DND-41 (cell line): ENCODE data around the gene YPEL1.

Source experiments
- ATAC-seq: fragments of 200-7000 bp; cut with Tn5 transposase; 3 replicates; pipeline ENCODE4 v1.9.1; 2021; ENCODE audit warnings: low read depth; ENCODE audit not compliant: insufficient read depth
- DNase-seq: peaks from one replicate; pipeline ENCODE4 v3.0.0-alpha.2; 2020
- H2AFZ ChIP-seq: 2 replicates; pipeline ENCODE4 v1.6.0; 2012; ENCODE audit warnings: low read depth, low read length
- H3K27ac ChIP-seq: 2 replicates; pipeline ENCODE4 v1.5.1; 2012; ENCODE audit warnings: low read length, inconsistent platforms
- H3K27me3 ChIP-seq: fragments of 200-600 bp; sonication (generic); 2 replicates; pipeline ENCODE4 v1.6.0; 2012; ENCODE audit warnings: low read length, mild to moderate bottlenecking, inconsistent platforms; ENCODE audit not compliant: insufficient read depth, poor library complexity
- H3K36me3 ChIP-seq: 2 replicates; pipeline ENCODE4 v1.5.1; 2012; ENCODE audit warnings: low read length, inconsistent platforms; ENCODE audit not compliant: insufficient read depth
- H3K4me1 ChIP-seq: 2 replicates; pipeline ENCODE4 v1.5.1; 2012; ENCODE audit warnings: mild to moderate bottlenecking, low read length; ENCODE audit not compliant: insufficient read depth
- H3K4me2 ChIP-seq: 2 replicates; pipeline ENCODE4 v1.6.0; 2012; ENCODE audit warnings: mild to moderate bottlenecking, moderate library complexity, low read length, inconsistent platforms; ENCODE audit not compliant: insufficient read depth
- H3K4me3 ChIP-seq, 2 experiments: fragments of 200-600 bp in 1 of 2; shearing (Covaris generic) in 1 of 2; 2 replicates each; pipeline ENCODE4 v1.5.1; 2012 to 2016; ENCODE audit warnings: inconsistent platforms in 2 of 2, low read length in 2 of 2, mild to moderate bottlenecking in 2 of 2, low read depth in 1 of 2, moderate library complexity in 1 of 2
- H3K79me2 ChIP-seq: 2 replicates; pipeline ENCODE4 v1.6.0; 2012; ENCODE audit warnings: low read length, inconsistent platforms; ENCODE audit not compliant: insufficient read depth
- H3K9ac ChIP-seq: 2 replicates; pipeline ENCODE4 v1.6.0; 2012; ENCODE audit warnings: low read depth, mild to moderate bottlenecking, inconsistent platforms, low read length, moderate library complexity
- H3K9me3 ChIP-seq: 2 replicates; pipeline ENCODE4 v1.5.1; 2012; ENCODE audit warnings: low read length, moderate library complexity, mild to moderate bottlenecking, inconsistent platforms; ENCODE audit not compliant: insufficient read depth, severe bottlenecking
- H4K20me1 ChIP-seq: 2 replicates; pipeline ENCODE4 v1.6.0; 2012; ENCODE audit warnings: low read length; ENCODE audit not compliant: insufficient read depth
- CTCF ChIP-seq: IDR thresholded peaks from 2 replicates; pipeline ENCODE4 v1.5.1; 2012; ENCODE audit warnings: borderline replicate concordance, low read length, moderate library complexity, mild to moderate bottlenecking; ENCODE audit not compliant: poor library complexity, severe bottlenecking; ENCODE audit errors: extremely low read depth
- EZH2 ChIP-seq: IDR thresholded peaks from 3 replicates; pipeline ENCODE4 v1.6.1; 2012; ENCODE audit warnings: borderline replicate concordance, low read depth, mild to moderate bottlenecking, moderate library complexity, low read length, inconsistent platforms; ENCODE audit not compliant: severe bottlenecking

The YPEL1 gene

GRCh38 chr22:21660904-21661303 is 74.7 kb downstream of the YPEL1 start:
- DNase-seq (no peak), ATAC-seq (no peak)
- Histone ChIP-seq H3K9me3 (no peaks in the 10 kb centered on the region), H3K36me3 (no peaks in the 10 kb centered on the region), H3K9ac (no peak overlapping the region), H3K4me2 (no peak overlapping the region), H3K79me2 (peaks cover 14% of the 10 kb centered on the region), H2AFZ (no peak overlapping the region), H3K4me3 (no peak overlapping the region), H3K27ac (no peak overlapping the region), H4K20me1 (no peaks in the 10 kb centered on the region), H3K27me3 (no peaks in the 10 kb centered on the region), H3K4me1 (peaks cover 36% of the 10 kb centered on the region)
- no peak for TF ChIP-seq EZH2
- no peak for TF ChIP-seq CTCF

- Histone ChIP-seq H3K9me3 (no peaks in the 10 kb centered on the region), H2AFZ (no peak overlapping the region), H3K27me3 (no peaks in the 10 kb centered on the region), H3K4me1 (peaks cover 32% of the 10 kb centered on the region), H3K9ac (no peak overlapping the region), H3K27ac (no peak overlapping the region), H3K79me2 (peaks cover 9% of the 10 kb centered on the region), H3K4me2 (no peak overlapping the region), H3K36me3 (no peaks in the 10 kb centered on the region), H4K20me1 (no peaks in the 10 kb centered on the region), H3K4me3 (no peak overlapping the region)
- TF ChIP-seq EZH2 (no peak), CTCF (no peak)
- DNase-seq = no peak
- ATAC-seq = no peak
These were observed 75.6 kb downstream of the YPEL1 start for GRCh38 chr22:21659864-21660525.

DNA sequence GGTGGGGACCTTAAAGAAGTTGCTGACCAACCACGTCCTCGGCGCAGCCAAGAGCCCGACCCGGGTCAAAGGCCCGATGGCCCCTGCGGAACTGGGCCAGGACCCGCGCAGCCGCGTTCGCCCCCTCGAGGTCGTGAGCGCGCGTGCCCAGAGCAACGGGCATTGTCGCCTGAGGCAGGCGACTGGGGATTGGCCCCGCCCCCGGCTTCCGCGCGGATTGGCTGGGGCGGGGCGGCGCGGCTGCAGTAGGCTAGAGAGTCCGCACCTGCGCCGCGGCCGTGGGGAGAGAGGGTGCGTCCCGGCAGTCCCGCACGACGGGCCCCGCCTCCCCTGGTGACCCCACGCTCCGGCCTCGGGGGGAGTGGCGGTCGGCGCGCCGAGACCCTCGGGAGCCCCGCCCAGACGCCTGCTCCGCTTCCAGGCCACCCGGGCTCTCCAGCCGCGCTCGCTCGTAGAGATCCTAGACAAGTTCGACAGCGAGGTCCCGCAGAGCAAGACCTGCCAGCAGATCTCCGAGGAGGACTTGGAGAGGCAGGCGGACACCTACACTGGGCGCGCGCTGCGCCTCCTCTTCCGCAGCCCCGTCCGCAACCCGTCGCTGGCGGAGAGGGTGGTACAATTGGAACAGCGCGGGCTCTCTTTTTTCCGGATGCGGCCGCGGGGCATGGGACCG is 78.1 kb downstream of the YPEL1 start:
- Histone ChIP-seq H3K36me3 (peaks cover 19% of the 10 kb centered on the region), H3K4me3 (peak overlapping the region; percentile 52 to 81; a peak in 3 of 4 replicates), H3K4me2 (peak overlapping the region; percentile 99), H3K79me2 (peaks cover 28% of the 10 kb centered on the region), H4K20me1 (peaks cover 4% of the 10 kb centered on the region; the same call in 1 of the 2 replicates), H3K4me1 (peaks cover 49% of the 10 kb centered on the region), H3K9me3 (no peaks in the 10 kb centered on the region), H3K9ac (peak overlapping the region; percentile 86), H2AFZ (peak overlapping the region; percentile 87), H3K27ac (peak overlapping the region; percentile 94), H3K27me3 (no peaks in the 10 kb centered on the region)
- DNase-seq (peak; percentile 88), ATAC-seq (peak; percentile 83)
- TF ChIP-seq EZH2 (no peak), CTCF (peak; percentile 58)
